ENCODE measurements around the gene MLH3. TPM values are rescaled to one million over a fixed set of nuclear protein-coding genes. Genes with fewer than 3 reads are reported as not detected.

Gene MLH3
- total RNA-seq: 10 to 100 TPM; 31.4 to 46.7 TPM

DNA sequence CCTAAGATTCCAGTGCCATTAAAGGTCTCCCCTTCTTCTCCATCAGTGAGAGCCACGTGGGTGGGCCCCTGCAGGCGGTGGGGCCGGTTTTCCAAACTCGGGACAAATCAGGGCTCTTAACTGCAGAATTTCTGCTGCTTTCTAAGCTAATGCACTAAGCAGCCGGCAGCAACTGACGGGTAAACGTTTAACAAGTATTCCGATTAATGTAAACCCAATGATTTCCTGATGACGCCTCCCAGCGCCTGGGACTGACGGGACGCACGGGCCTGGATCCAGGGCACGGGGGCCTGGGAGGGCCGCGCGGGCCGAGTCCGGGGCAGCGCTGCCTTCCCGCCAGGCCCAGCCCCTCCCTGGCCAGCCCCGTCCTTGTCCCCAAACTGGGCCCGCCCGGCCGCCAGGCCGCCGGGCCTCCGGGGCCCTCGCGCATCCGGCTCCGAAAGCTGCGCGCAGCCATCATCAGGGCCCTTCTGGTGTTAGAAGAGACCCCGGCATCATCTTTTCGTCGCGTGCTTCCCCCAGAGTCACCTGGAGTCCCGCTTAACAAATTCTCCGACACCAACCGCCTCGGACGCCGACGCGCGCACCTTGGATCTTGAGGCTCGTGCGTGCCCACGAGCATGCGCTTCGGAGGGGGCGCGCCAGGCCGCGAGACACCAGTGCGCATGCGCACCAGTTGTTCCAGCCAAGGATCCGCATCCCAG, at the start of gene MLH3:
Gene MLH3 (minus strand): TSS at position 616 of the 704 bp plus-strand sequence. CDS start 1,812 bp downstream, outside the sequence.
- no peaks in the 10 kb centered on the region for H3K9me3 Mint-ChIP-seq
- ATAC-seq (replicated peaks): peak; percentile 72
- no peaks in the 10 kb centered on the region for H3K27me3 Mint-ChIP-seq
- H3K4me1 Mint-ChIP-seq: peaks cover 25% of the 10 kb centered on the region
- peak within 1 kb of the TSS; percentile 90 for H3K4me3 Mint-ChIP-seq
- peaks cover 75% of the 10 kb centered on the region for H3K36me3 Mint-ChIP-seq (ENCODE audit: low read depth)
- peak within 1 kb of the TSS; percentile 98 for H3K27ac Mint-ChIP-seq

- ATAC-seq (replicated peaks): no peak
- Mint-ChIP-seq H3K4me3 (no peak overlapping the region), H3K36me3 (ENCODE audit: low read depth) (peaks cover 94% of the 10 kb centered on the region), H3K4me1 (no peaks in the 10 kb centered on the region), H3K9me3 (no peaks in the 10 kb centered on the region), H3K27ac (no peak overlapping the region), H3K27me3 (no peaks in the 10 kb centered on the region)
These were observed 47.4 kb upstream of the MLH3 start for GRCh38 chr14:75098682-75099081.

DNA sequence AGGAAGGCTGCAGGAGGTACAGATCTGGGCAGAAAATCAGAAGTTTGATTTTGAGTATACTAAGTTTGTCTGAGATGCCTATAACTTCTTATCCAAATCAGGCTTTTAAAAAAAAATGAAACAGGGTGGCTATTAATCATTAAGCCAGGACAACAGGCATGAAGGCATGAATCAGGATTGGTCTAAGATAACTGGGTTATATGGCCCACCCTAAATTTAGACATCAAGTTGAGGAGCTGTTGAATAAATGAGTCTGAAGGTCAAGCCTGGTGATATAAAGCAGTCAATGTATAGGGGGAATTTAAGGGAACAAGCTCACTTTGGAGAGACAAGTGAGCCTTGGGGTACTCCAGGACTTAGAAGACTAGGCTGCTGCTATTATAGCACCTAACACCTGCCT, 46.9 kb upstream of the MLH3 start:
- H3K4me3 Mint-ChIP-seq: no peak overlapping the region
- no peak for ATAC-seq (replicated peaks)
- H3K4me1 Mint-ChIP-seq: no peaks in the 10 kb centered on the region
- no peak overlapping the region for H3K27ac Mint-ChIP-seq
- no peaks in the 10 kb centered on the region for H3K27me3 Mint-ChIP-seq
- no peaks in the 10 kb centered on the region for H3K9me3 Mint-ChIP-seq
- H3K36me3 Mint-ChIP-seq (ENCODE audit: low read depth): peaks cover 93% of the 10 kb centered on the region

GRCh38 chr14:75096959-75097358, 45.7 kb upstream of the MLH3 start:
- ATAC-seq (replicated peaks): no peak
- H3K4me3 Mint-ChIP-seq: no peak overlapping the region
- H3K27me3 Mint-ChIP-seq: no peaks in the 10 kb centered on the region
- H3K4me1 Mint-ChIP-seq: no peaks in the 10 kb centered on the region
- no peaks in the 10 kb centered on the region for H3K9me3 Mint-ChIP-seq
- peaks cover 94% of the 10 kb centered on the region for H3K36me3 Mint-ChIP-seq (ENCODE audit: low read depth)
- no peak overlapping the region for H3K27ac Mint-ChIP-seq

DNA sequence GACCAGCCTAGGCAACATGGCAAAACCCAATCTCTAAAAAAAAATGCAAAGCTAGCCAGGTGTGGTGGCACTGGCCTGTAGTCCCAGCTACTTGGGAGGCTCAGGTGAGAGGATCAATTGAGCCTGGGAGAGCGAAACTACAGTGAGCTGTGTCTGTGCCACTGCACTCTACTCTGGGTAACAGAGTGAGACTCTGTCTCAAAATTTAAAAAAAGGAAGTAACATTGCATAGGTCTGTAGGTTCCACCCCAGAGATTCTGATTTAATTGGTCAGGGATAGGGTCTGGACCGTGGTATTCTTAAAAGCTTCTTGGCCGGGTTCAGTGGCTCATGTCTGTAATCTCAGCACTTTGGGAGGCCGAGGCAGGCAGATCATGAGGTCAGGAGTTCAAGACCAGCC, 44.4 kb upstream of the MLH3 start:
- Mint-ChIP-seq H3K9me3 (no peaks in the 10 kb centered on the region), H3K27ac (no peak overlapping the region), H3K36me3 (ENCODE audit: low read depth) (peaks cover 94% of the 10 kb centered on the region), H3K4me1 (no peaks in the 10 kb centered on the region), H3K27me3 (no peaks in the 10 kb centered on the region), H3K4me3 (no peak overlapping the region)
- ATAC-seq (replicated peaks): no peak

DNA sequence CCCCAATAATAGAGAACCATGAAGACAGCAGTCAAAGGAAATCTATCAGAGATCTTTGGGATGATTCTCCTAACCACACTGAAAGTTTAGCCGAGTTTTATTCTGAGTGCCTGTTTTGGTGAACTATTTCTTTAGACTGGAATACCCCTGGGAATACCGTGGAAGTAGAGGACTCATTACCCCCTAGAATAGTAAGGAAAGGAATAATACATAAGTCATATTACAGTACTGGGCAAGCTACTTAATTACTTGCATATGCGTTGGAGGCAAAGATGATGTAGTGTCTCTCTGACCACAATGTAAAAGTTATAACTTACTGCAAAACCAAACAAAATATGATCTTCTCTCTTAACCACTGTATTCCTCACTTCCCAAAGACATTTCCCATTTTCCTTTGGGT, 43.6 kb upstream of the MLH3 start:
- H3K4me3 Mint-ChIP-seq: no peak overlapping the region
- H3K27me3 Mint-ChIP-seq: no peaks in the 10 kb centered on the region
- H3K27ac Mint-ChIP-seq: no peak overlapping the region
- H3K36me3 Mint-ChIP-seq (ENCODE audit: low read depth): peaks cover 95% of the 10 kb centered on the region
- H3K4me1 Mint-ChIP-seq: no peaks in the 10 kb centered on the region
- no peak for ATAC-seq (replicated peaks)
- H3K9me3 Mint-ChIP-seq: no peaks in the 10 kb centered on the region

DNA sequence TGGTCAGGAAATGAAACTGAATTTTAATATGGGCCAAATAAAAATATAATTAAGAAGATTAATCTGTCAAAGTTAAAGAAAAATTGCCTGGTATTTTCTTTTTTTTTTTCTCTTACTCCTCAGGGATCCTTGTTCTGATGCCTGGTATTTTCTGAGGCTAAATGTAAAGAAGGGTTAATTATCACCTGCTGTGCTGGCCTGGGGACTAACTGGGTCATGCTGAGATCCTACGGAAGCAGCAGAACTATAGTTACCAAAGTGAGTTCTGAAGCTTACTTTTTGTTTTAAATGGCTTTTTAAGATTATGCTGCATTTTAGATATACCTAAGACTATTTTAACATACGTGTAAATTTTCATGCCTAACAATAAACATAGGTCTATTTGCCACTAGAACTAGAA, 41.4 kb upstream of the MLH3 start:
- ATAC-seq (replicated peaks): no peak
- Mint-ChIP-seq H3K27ac (no peak overlapping the region), H3K27me3 (no peaks in the 10 kb centered on the region), H3K4me3 (no peak overlapping the region), H3K9me3 (no peaks in the 10 kb centered on the region), H3K4me1 (no peaks in the 10 kb centered on the region), H3K36me3 (ENCODE audit: low read depth) (peaks cover 87% of the 10 kb centered on the region)

DNA sequence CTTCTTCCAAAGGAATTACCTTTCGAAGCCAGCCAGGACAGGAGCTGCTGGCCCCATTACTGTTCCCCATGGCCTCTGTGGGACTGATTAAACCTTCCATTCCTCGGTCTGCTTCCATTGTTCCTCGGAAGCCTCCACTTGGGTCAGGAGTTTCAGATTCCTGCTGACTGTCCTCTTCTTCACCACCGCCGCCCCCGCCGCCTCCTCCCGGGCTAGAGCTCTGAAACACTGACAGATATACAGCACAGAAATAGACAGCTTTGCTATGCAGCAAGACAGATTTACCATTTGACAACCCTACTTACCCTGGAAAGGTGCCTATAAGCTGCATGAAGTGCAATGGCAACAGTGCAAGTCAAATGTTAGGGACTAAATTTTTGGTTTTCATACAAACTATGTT, 40.0 kb upstream of the MLH3 start:
- no peaks in the 10 kb centered on the region for H3K4me1 Mint-ChIP-seq

GRCh38 chr14:75090353-75090752, 39.1 kb upstream of the MLH3 start:
- no peaks in the 10 kb centered on the region for H3K27me3 Mint-ChIP-seq
- no peaks in the 10 kb centered on the region for H3K4me1 Mint-ChIP-seq
- peaks cover 87% of the 10 kb centered on the region for H3K36me3 Mint-ChIP-seq (ENCODE audit: low read depth)
- H3K27ac Mint-ChIP-seq: no peak overlapping the region
- H3K9me3 Mint-ChIP-seq: no peaks in the 10 kb centered on the region
- ATAC-seq (replicated peaks): no peak
- no peak overlapping the region for H3K4me3 Mint-ChIP-seq

More for the DNA sequence above, 40.0 kb upstream of the MLH3 start:
- no peaks in the 10 kb centered on the region for H3K27me3 Mint-ChIP-seq
- ATAC-seq (replicated peaks): no peak
- no peak overlapping the region for H3K27ac Mint-ChIP-seq
- H3K36me3 Mint-ChIP-seq (ENCODE audit: low read depth): peaks cover 87% of the 10 kb centered on the region
- no peaks in the 10 kb centered on the region for H3K9me3 Mint-ChIP-seq
- H3K4me3 Mint-ChIP-seq: no peak overlapping the region

DNA sequence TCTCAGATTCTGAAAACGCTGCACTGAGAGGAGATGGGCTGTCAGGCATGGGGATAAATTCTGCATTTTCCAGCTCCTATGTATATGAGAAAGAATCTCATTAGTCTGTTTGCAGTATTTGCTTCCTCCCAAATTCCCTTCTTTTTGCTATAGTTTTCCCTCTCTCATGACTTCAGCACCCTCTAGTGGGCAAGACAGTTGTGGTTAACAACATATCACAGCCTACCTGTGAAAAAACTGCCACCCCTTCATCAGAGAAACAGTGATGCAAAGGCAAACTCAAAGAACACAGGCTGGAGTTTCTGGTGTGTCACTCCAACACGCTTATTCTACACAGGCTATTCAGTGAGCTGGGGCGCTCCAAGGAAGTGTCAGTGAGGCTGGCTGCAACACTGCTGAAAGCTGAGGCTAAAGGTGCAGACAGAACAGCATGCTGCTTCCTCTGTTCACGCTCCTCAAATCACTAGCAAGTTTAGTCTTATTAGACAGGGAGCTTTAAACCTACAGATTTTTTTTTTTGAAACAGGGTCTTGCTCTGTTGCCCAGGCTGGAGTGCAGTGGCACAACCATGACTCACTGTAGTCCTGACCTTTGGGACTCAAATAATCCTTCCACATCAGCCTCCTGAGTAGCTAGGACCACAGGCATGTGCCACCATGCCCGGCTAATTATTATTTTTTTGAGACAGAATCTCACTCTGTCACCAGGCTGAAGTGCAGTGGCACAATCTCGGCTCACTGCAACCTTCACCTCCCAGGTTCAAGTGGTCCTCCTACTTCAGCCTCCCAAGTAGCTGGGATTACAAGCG, 37.5 kb upstream of the MLH3 start:
- Mint-ChIP-seq H3K27ac (no peak overlapping the region), H3K27me3 (no peaks in the 10 kb centered on the region), H3K4me3 (no peak overlapping the region), H3K9me3 (no peaks in the 10 kb centered on the region), H3K36me3 (ENCODE audit: low read depth) (peaks cover 87% of the 10 kb centered on the region), H3K4me1 (no peaks in the 10 kb centered on the region)
- peak; percentile 63 for ATAC-seq (replicated peaks)

GRCh38 chr14:75088153-75088552, 36.9 kb upstream of the MLH3 start:
- H3K27me3 Mint-ChIP-seq: no peaks in the 10 kb centered on the region

DNA sequence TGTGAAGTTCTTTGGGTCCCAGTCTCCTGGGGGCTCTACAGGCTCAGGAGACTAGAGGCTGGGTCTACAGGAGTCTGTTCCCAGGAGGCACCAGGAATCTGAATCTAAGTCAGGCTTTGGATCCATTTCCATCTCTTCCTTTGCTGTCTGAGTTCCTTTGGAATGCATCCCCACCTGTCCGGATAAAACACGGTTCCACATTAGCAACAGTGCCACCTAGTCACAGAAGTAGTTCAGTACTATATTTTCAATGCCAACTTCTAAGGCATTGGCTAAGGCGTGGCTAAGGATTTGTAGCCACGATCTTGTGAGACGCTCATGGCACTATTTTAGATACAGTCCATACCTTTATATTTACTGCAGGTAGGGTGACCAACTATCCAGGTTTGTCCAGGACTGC, 33.2 kb upstream of the MLH3 start:
- Mint-ChIP-seq H3K36me3 (ENCODE audit: low read depth) (peaks cover 69% of the 10 kb centered on the region), H3K4me1 (no peaks in the 10 kb centered on the region), H3K27me3 (no peaks in the 10 kb centered on the region), H3K27ac (peak overlapping the region; percentile 52), H3K9me3 (no peaks in the 10 kb centered on the region), H3K4me3 (no peak overlapping the region)
- ATAC-seq (replicated peaks): no peak

More at GRCh38 chr14:75088153-75088552, 36.9 kb upstream of the MLH3 start:
- peaks cover 89% of the 10 kb centered on the region for H3K36me3 Mint-ChIP-seq (ENCODE audit: low read depth)
- no peaks in the 10 kb centered on the region for H3K4me1 Mint-ChIP-seq
- no peak overlapping the region for H3K27ac Mint-ChIP-seq
- ATAC-seq (replicated peaks): no peak
- no peaks in the 10 kb centered on the region for H3K9me3 Mint-ChIP-seq
- H3K4me3 Mint-ChIP-seq: no peak overlapping the region

- Mint-ChIP-seq H3K9me3 (no peaks in the 10 kb centered on the region), H3K27me3 (no peaks in the 10 kb centered on the region), H3K4me3 (no peak overlapping the region), H3K4me1 (no peaks in the 10 kb centered on the region), H3K36me3 (ENCODE audit: low read depth) (peaks cover 62% of the 10 kb centered on the region), H3K27ac (peak overlapping the region; percentile 52)
- ATAC-seq (replicated peaks): no peak
These were observed 32.0 kb upstream of the MLH3 start for GRCh38 chr14:75083271-75083670.

GRCh38 chr14:75081660-75082229, 30.5 kb upstream of the MLH3 start:
- no peak overlapping the region for H3K4me3 Mint-ChIP-seq
- H3K27me3 Mint-ChIP-seq: no peaks in the 10 kb centered on the region
- H3K27ac Mint-ChIP-seq: no peak overlapping the region
- ATAC-seq (replicated peaks): no peak
- H3K9me3 Mint-ChIP-seq: no peaks in the 10 kb centered on the region
- no peaks in the 10 kb centered on the region for H3K4me1 Mint-ChIP-seq
- peaks cover 47% of the 10 kb centered on the region for H3K36me3 Mint-ChIP-seq (ENCODE audit: low read depth)

DNA sequence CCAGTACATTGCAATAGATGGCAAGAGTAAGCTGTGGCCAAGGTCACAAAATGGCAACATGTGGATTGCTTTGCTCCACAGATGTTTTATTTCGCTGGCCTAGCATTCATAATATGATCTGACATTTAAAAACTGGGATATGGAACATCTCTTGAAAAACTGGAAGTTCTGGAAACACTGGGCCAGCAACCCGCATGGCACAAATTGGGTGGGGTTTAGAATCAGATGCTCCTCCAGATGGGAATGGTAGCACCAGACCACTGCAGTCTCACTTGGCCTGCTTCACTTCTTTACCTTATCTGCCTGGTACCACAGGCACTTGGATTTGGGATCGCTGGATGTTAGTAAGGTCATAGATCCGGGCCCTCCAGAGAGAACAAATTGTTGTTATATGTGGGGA, 28.3 kb upstream of the MLH3 start:
- no peak for ATAC-seq (replicated peaks)
- Mint-ChIP-seq H3K27ac (no peak overlapping the region), H3K27me3 (no peaks in the 10 kb centered on the region), H3K9me3 (no peaks in the 10 kb centered on the region), H3K4me1 (no peaks in the 10 kb centered on the region), H3K4me3 (no peak overlapping the region), H3K36me3 (ENCODE audit: low read depth) (peaks cover 25% of the 10 kb centered on the region)
